HL-60/S4 (cell line): ENCODE results near the gene GSDMA.

Experiments
- in situ Hi-C: fragments of 300-500 bp; cut with MboI; formaldehyde crosslinking; loops from 2 replicates; pipeline ENCODE4 v1.14.3; 2022; ENCODE audit warnings: low sequenced_read_pairs

GSDMA gene

DNA sequence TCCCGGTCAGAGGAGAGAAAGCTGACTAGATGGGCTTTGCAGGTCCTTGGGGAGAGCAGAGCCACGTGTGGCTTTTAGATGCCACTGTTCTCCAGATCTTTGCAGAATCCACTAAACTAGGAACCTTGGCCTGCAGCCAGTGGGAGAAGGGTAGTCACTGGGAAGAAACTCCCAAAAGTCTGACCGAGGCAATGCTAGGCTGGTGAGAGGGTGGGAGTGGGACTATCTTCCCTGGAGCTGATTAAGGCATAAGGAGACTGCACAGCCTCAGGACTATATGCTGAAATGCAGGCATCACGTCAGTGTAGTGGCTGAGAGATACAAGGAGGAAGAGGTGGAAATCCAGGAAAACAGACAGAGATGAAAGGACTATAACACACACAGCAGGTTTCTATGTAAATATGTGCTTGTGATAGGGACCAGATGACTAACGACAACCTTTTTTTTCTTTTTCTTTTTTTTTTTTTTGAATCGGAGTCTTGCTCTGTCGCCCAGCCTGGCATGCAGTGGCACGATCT lies 2.2 kb upstream of the GSDMA start:
- in situ Hi-C loops = no loop called here

DNA sequence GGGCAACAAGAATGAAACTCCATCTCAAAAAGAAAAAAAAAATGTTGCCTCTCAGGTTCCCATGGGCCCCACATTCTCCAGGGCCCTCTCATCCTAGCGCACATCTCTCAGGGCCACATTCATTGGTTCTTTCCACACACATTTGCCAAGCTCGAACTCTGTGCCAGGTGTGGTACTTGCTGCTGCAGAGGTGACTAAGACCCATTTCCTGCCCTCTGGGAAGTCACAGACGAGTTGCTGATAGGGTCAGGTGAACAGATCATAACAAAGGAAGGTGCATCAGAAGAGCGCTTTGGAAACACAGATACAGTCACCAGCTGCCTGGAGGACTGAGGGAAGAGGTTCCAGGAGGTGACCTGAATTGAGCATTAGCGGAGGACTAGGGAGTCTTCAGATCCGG lies 1.0 kb downstream of the GSDMA start:
- in situ Hi-C loops = no loop called here

DNA sequence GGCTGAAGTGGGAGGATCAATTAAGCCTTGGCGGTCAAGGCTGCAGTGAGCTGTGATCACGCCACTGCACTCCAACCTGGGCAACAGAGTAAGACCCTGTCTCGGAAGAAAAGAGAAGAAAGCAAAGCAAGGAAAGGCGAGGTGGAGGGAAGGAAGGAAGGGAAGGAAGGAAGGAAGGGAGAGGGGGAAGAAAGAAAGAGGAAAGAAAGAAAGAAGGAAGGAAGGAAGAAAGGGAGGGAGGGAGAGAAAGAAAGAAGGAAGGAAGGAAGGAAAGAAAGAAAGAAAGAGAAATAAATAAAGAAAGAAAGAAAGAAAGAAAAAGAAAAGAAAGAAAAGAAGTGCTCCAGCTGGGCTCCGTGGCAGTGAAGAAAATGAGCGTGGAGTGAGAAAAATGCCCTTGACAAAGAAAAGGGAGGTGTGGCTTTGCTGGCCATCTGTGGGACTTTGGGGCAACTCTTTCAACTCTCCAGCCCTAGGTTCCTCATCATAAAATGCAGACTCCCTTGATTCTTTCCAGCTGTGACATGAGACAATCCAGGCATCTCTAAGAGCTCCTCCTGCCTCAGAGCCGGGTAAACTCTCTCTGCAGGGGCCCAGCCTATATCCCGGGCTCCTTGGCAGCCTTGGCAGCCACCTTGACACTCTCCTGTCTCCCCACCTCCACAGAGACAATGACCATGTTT lies 2.4 kb downstream of the GSDMA start:
- in situ Hi-C loops = no loop called here

GRCh38 chr17:39966771-39967170 lies 4.0 kb downstream of the GSDMA start:
- in situ Hi-C loops = no loop called here

- in situ Hi-C loops = no loop called here
Observed at GRCh38 chr17:39968761-39969160, 6.0 kb downstream of the GSDMA start.

DNA sequence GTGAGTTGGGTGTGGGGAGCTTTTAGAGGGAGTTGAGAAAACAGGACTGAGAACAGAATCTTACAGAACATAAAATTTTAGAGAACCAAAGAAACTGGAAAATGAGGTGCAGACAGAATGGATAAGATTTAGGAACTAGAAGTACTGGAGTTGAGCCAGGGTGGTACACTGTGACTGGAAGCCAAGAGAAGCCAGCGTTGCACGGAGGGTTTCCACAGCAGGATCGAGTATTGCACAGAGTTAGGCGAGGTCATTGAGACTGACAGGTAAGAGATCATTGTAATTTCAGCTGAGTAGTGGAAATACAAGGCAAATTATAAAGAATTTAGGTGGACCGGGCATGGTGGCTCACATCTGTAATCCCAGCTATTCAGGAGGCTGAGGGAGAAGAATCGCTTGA lies 6.6 kb downstream of the GSDMA start:
- in situ Hi-C loops = no loop called here

GRCh38 chr17:39970157-39970692 lies 7.4 kb downstream of the GSDMA start:
- in situ Hi-C loops = no loop called here

DNA sequence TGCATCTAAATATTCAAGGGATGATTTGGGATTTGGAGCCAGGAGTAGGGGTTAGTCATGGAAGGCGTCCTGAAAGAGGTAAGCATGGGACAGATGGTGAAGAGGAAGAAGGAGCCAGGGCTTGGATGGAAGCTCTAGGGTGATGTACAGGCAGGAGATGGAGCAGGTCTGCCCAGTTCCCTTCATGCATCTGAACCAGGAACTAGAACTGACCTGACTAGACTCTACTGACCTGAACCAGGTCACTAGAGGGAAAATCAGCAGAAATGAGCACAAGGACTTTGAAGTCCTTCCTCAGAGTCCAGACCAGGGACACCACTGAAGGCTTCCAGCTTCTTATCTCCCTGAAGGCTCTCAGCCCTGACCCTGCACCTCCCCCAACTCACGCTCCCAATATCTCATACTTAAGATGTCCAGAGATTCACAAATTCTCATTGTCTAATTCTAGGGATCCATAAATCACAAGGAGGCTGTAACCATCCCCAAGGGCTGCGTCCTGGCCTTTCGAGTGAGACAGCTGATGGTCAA lies 8.3 kb downstream of the GSDMA start:
- in situ Hi-C loops = no loop called here

GRCh38 chr17:39972271-39972670 lies 9.5 kb downstream of the GSDMA start:
- in situ Hi-C loops = no loop called here

GRCh38 chr17:39973496-39973895 lies 10.7 kb downstream of the GSDMA start:
- in situ Hi-C loops = no loop called here

- in situ Hi-C loops = no loop called here
Observed at GRCh38 chr17:39974433-39974832, 11.6 kb downstream of the GSDMA start.

DNA sequence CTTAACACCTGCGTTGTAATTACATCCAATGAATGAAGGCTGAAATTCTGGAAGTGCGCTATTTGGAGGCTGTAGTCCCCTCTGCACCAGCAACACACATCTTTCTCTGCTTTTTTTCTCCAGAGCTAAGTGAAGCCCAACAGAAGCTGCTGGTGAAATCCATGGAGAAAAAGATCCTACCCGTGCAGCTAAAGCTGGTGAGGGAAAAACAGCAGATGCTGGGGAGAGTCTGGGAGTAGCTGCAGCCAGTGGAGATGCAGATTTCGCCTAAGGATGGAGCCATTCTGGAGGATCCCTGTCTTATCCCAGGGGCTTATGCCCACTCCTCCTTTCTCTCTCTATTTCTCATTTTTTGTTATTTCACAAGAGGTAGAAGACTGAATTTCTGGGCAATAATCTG lies 13.0 kb downstream of the GSDMA start:
- in situ Hi-C loops = no loop called here

- in situ Hi-C loops = no loop called here
Observed at GRCh38 chr17:39979016-39979670, 16.3 kb downstream of the GSDMA start.

- in situ Hi-C loops = no loop called here
Observed at GRCh38 chr17:39979893-39980350, 17.1 kb downstream of the GSDMA start.

DNA sequence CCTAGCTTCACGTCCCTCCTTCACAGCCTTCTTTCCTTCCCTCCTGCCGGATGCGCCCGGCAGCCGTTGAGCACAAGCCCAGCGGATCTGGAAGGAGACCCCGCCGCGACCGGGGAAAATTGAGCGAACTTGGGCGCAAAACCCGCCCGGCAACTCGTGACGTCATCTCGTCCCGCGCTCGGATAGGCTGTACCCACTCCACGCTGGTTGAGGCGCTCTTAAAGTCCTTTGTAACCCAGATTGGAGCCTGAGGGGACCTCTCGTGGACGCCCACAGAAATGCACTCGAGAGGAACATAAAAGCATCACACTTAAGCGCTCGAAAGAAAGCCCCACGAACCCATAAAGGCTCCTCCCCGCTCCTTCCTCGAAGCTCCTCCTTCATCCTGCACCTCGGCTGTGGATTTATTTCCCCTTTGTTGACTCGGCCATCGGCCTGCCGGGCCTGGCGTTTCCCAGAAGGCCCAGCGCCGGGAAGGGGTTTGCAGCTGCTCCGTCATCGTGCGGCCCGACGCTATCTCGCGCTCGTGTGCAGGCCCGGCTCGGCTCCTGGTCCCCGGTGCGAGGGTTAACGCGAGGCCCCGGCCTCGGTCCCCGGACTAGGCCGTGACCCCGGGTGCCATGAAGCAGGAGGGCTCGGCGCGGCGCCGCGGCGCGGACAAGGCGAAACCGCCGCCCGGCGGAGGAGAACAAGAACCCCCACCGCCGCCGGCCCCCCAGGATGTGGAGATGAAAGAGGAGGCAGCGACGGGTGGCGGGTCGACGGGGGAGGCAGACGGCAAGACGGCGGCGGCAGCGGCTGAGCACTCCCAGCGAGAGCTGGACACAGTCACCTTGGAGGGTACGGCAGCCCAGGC lies 17.8 kb downstream of the GSDMA start, which contains the start of gene PSMD3:
Gene PSMD3 (plus strand): TSS at position 457 of the 856 bp plus-strand sequence. CDS start 164 bp downstream, at position 621.
- in situ Hi-C loops = no loop called here

GRCh38 chr17:39981207-39981741 lies 18.5 kb downstream of the GSDMA start:
- in situ Hi-C loops = no loop called here

DNA sequence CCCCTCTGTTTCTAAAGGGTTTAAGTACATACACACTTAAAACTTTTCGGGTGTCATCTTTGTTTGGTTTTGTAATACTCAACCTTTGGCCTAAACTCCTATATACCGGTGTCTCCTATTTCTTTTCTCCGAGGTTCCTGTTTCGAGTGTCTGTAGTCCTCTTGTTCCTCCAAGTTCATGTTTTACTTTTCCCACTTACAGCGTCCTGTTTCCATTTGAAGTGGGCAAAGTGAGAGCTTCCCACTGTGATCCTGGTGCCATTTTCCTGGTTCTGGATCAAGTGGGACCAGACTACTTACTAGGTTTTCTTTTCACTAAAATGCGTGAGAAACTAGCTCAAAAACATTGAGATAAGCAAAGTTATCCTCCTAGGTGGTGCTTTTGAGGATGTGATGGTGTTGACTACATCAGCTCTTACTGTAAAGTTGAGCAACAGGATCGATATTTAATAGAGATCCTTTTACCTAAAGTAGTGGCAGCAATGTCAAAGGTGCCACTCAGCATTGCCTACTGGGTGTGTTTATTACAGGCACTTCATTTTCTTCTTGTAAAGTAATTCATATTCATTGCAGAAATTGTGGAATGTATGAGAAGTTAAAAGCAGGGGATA lies 19.1 kb downstream of the GSDMA start:
- in situ Hi-C loops = no loop called here

DNA sequence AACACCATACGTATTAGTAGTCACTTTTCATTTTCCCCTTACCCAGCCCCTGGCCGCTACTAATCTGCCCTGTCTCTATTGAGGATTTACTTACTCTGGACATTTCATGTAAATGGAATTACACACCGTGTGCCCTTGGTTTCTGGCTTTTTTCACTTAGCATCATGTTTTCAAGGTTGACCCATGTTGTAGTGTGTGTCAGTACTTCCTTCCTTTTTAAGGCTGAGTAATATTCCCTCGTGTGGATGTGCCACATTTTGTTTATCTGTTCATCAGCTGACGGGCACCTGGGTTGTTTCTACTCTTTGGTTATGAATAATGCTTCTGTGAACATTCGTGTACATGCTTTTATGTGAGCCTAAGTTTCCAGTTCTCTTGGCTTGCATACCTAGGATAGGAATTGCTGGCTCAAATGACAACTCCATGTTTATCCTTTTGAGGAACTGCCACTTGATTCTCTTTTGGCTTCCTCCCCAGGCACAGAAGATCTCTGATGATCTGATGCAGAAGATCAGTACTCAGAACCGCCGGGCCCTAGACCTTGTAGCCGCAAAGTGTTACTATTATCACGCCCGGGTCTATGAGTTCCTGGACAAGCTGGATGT lies 25.5 kb downstream of the GSDMA start:
- in situ Hi-C loops = no loop called here

GRCh38 chr17:39994448-39994847 lies 31.6 kb downstream of the GSDMA start:
- in situ Hi-C loops = no loop called here

DNA sequence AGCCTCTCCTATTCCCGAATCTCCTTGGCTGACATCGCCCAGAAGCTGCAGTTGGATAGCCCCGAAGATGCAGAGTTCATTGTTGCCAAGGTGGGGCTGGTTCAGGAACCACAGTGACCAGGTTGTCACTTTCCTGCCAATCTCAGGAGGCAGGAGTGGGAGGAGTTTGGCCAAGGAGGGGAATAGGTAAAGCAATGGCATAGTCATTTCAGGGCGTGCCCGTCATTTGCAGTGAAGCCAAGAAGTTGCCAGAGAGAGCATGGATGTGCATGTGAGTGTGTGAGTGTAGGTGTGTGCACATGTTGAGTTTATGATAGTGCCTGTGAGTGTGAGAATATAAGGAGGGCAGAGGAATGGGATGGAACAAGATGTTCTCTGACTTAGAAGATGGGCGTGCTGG lies 32.6 kb downstream of the GSDMA start:
- in situ Hi-C loops = no loop called here
